HFFc6 (cell line): ENCODE data around the gene EDNRA. TPM values are rescaled to one million over a fixed set of nuclear protein-coding genes. Genes with fewer than 3 reads are reported as not detected.
A peak's percentile ranks its signal among the peaks of the same experiment; 100 is the strongest.

ENCODE experiments used
- DNase-seq: peaks from one replicate; pipeline ENCODE4 v3.0.0-alpha.2; 2018
- H3K27ac Mint-ChIP-seq: 2 replicates; pipeline ENCODE4 v1.8.0; 2020; ENCODE audit warnings: mild to moderate bottlenecking, mixed read lengths
- H3K27me3 Mint-ChIP-seq: 2 replicates; pipeline ENCODE4 v1.8.0; 2021; ENCODE audit warnings: mild to moderate bottlenecking, moderate library complexity, mixed read lengths; ENCODE audit not compliant: insufficient read depth
- H3K36me3 Mint-ChIP-seq: 2 replicates; pipeline ENCODE4 v1.8.0; 2021; ENCODE audit warnings: low read depth, mixed read lengths
- H3K4me1 Mint-ChIP-seq: 2 replicates; pipeline ENCODE4 v1.8.0; 2020; ENCODE audit warnings: low read depth, mixed read lengths
- H3K4me3 Mint-ChIP-seq: 2 replicates; pipeline ENCODE4 v1.8.0; 2020; ENCODE audit warnings: mild to moderate bottlenecking, moderate library complexity, mixed read lengths
- H3K9me3 Mint-ChIP-seq: 2 replicates; pipeline ENCODE4 v1.8.0; 2020; ENCODE audit warnings: mild to moderate bottlenecking, mixed read lengths
- CTCF ChIP-seq: fragments of 200-600 bp; sonication (generic); IDR thresholded peaks from 2 replicates; pipeline ENCODE4 v1.5.0; 2021; ENCODE audit warnings: antibody characterized with exemption, mild to moderate bottlenecking
- total RNA-seq, 6 experiments: library from RNA; stranded (reverse); fragmentation: NEBNext Ultra II Directional; extraction: Animal tissue kit (Norgen Biotek cat#: 25700); gene quantifications; 2 replicates in 1 of 6; 3 replicates in 5 of 6; pipeline ENCODE4 v1.2.3, GENCODE V29; 2021

The EDNRA gene
- total RNA-seq, 6 experiments from 2014 or later: 0.83 to 3.0 (median 1.5) TPM

- Mint-ChIP-seq H3K36me3 (no peaks in the 10 kb centered on the region), H3K27me3 (peaks cover 3% of the 10 kb centered on the region; the same call in 1 of the 2 replicates), H3K9me3 (no peaks in the 10 kb centered on the region), H3K4me3 (no peak overlapping the region), H3K27ac (no peak overlapping the region), H3K4me1 (peaks cover 13% of the 10 kb centered on the region)
- DNase-seq: no peak
- TF ChIP-seq CTCF: no peak
Observed at GRCh38 chr4:147566762-147567161, 85.9 kb downstream of the EDNRA start.

- no peak for TF ChIP-seq CTCF
- Mint-ChIP-seq H3K27ac (no peak overlapping the region), H3K27me3 (peaks cover 3% of the 10 kb centered on the region; the same call in 1 of the 2 replicates), H3K9me3 (no peaks in the 10 kb centered on the region), H3K36me3 (no peaks in the 10 kb centered on the region), H3K4me1 (peaks cover 15% of the 10 kb centered on the region), H3K4me3 (no peak overlapping the region)
- DNase-seq: no peak
Observed at GRCh38 chr4:147567276-147567675, 86.4 kb downstream of the EDNRA start.

- DNase-seq: peak; percentile 29
Observed at GRCh38 chr4:147570616-147571015, 89.7 kb downstream of the EDNRA start.

GRCh38 chr4:147571036-147571770 lies 90.3 kb downstream of the EDNRA start:
- Mint-ChIP-seq H3K4me1 (peaks cover 15% of the 10 kb centered on the region), H3K27ac (peak overlapping the region; percentile 60), H3K27me3 (peaks cover 3% of the 10 kb centered on the region; the same call in 1 of the 2 replicates), H3K36me3 (no peaks in the 10 kb centered on the region), H3K4me3 (peak overlapping the region; percentile 43), H3K9me3 (no peaks in the 10 kb centered on the region)
- no peak for DNase-seq
- TF ChIP-seq CTCF: no peak

More at GRCh38 chr4:147570616-147571015, 89.7 kb downstream of the EDNRA start:
- TF ChIP-seq CTCF: peak; percentile 43
- Mint-ChIP-seq H3K27me3 (peaks cover 3% of the 10 kb centered on the region; the same call in 1 of the 2 replicates), H3K4me1 (peaks cover 15% of the 10 kb centered on the region), H3K9me3 (no peaks in the 10 kb centered on the region), H3K27ac (peak overlapping the region; percentile 60), H3K4me3 (peak overlapping the region; percentile 43), H3K36me3 (no peaks in the 10 kb centered on the region)

GRCh38 chr4:147576084-147576483 lies 95.2 kb downstream of the EDNRA start:
- no peak overlapping the region for H3K27ac Mint-ChIP-seq
- no peaks in the 10 kb centered on the region for H3K27me3 Mint-ChIP-seq
- H3K4me1 Mint-ChIP-seq: peaks cover 42% of the 10 kb centered on the region
- DNase-seq: no peak
- H3K9me3 Mint-ChIP-seq: no peaks in the 10 kb centered on the region; the same call in 1 of the 2 replicates
- no peak for TF ChIP-seq CTCF
- H3K36me3 Mint-ChIP-seq: no peaks in the 10 kb centered on the region
- H3K4me3 Mint-ChIP-seq: no peak overlapping the region
